DND-41 (cell line): ENCODE measurements around the gene SAT1.

Experiments
- EZH2 ChIP-seq: IDR thresholded peaks from 3 replicates; pipeline ENCODE4 v1.6.1; 2012; ENCODE audit warnings: borderline replicate concordance, low read depth, mild to moderate bottlenecking, moderate library complexity, low read length, inconsistent platforms; ENCODE audit not compliant: severe bottlenecking
- TF ChIP-seq, protein P1 (sequence below): IDR thresholded peaks from 2 replicates; pipeline ENCODE4 v1.5.1; 2012; ENCODE audit warnings: borderline replicate concordance, low read length, moderate library complexity, mild to moderate bottlenecking; ENCODE audit not compliant: poor library complexity, severe bottlenecking; ENCODE audit errors: extremely low read depth

DNA sequence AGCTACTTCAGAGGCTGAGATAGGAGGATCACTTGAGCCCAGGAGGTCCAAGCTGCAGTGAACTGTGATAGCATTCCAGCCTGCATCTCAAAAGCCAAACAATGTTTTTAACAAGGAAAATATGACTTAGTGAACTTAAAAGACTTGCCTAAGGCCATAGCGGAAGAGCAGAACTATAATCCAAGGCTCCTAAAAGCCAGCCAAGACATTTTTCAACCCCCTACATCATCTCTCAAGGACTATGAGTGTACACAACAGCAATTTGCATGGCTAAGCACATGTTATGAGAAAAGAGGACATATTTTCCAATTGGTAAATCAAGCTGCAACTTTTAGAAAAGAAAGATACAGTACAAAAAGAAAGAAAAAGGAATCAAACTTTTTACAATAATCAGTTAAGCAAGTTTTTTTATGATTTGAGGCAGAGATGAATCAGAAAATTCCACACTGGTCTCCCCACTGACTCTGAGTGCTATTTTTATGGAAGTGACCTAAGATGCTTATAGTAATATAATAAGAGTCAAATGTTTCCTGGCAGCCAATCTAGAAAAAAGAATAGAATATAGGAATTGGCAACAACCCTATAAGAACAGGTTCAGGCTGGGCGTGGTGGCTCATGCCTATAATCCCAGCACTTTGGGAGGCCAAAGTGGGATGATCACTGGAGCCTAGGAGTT, 30.1 kb upstream of the SAT1 start:
- TF ChIP-seq, protein P1, sequence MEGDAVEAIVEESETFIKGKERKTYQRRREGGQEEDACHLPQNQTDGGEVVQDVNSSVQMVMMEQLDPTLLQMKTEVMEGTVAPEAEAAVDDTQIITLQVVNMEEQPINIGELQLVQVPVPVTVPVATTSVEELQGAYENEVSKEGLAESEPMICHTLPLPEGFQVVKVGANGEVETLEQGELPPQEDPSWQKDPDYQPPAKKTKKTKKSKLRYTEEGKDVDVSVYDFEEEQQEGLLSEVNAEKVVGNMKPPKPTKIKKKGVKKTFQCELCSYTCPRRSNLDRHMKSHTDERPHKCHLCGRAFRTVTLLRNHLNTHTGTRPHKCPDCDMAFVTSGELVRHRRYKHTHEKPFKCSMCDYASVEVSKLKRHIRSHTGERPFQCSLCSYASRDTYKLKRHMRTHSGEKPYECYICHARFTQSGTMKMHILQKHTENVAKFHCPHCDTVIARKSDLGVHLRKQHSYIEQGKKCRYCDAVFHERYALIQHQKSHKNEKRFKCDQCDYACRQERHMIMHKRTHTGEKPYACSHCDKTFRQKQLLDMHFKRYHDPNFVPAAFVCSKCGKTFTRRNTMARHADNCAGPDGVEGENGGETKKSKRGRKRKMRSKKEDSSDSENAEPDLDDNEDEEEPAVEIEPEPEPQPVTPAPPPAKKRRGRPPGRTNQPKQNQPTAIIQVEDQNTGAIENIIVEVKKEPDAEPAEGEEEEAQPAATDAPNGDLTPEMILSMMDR = no peak
- TF ChIP-seq EZH2 = no peak
